Measurements from ENCODE around the gene POLR1D. TPM values are rescaled to one million over a fixed set of nuclear protein-coding genes. Genes with fewer than 3 reads are reported as not detected.

The POLR1D gene, protein sequence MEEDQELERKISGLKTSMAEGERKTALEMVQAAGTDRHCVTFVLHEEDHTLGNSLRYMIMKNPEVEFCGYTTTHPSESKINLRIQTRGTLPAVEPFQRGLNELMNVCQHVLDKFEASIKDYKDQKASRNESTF
- total RNA-seq = 10 to 100 TPM; 47.3 to 91.6 TPM
- 10 to 100 TPM; 74.7 to 92.4 TPM for polyA plus RNA-seq (ENCODE audit: insufficient read length in 2 of 2)
- long read RNA-seq, donor 1, transcript POLR1D-211 (1 exons, 1,634 nt) = minor isoform, 5 of 32 reads
- long read RNA-seq, donor 1, transcript POLR1D-203 (3 exons, 2,036 nt) = minor isoform, 9 of 32 reads
- long read RNA-seq, donor 1, transcript POLR1D-201 (2 exons, 1,166 nt) = major isoform, 17 of 32 reads
- long read RNA-seq, donor 1, partial matches to known transcripts = 0 of 32 reads
- long read RNA-seq, donor 1, other reads (novel, unspliced or antisense) = 0 of 32 reads
- long read RNA-seq, donor 2, transcript POLR1D-201 (2 exons, 1,166 nt) = major isoform, 6 of 17 reads
- long read RNA-seq, donor 2, transcript POLR1D-203 (3 exons, 2,036 nt) = major isoform, 6 of 17 reads
- long read RNA-seq, donor 2, partial matches to known transcripts = 0 of 17 reads
- long read RNA-seq, donor 2, other reads (novel, unspliced or antisense) = 0 of 17 reads
- long read RNA-seq, donor 3, transcript POLR1D-201 (2 exons, 1,166 nt) = major isoform, 13 of 29 reads
- long read RNA-seq, donor 3, transcript POLR1D-203 (3 exons, 2,036 nt) = minor isoform, 12 of 29 reads
- long read RNA-seq, donor 3, partial matches to known transcripts = 0 of 29 reads
- long read RNA-seq, donor 3, other reads (novel, unspliced or antisense) = 0 of 29 reads
- long read RNA-seq, donor 4, transcript POLR1D-203 (3 exons, 2,036 nt) = minor isoform, 30 of 116 reads
- long read RNA-seq, donor 4, transcript POLR1D-201 (2 exons, 1,166 nt) = major isoform, 72 of 116 reads
- long read RNA-seq, donor 4, transcript POLR1D-211 (1 exons, 1,634 nt) = minor isoform, 5 of 116 reads
- long read RNA-seq, donor 4, partial matches to known transcripts = 0 of 116 reads
- long read RNA-seq, donor 4, other reads (novel, unspliced or antisense) = 0 of 116 reads

GRCh38 chr13:27621366-27622101 lies at the start of gene POLR1D:
TSS of gene POLR1D (plus strand) at chr13:27621892. CDS start at chr13:27621984, 92 bp downstream.
- peak in 5 of 6 donors; percentile 53 to 90 (median 61) for DNase-seq (ENCODE audit: low read depth in 4 of 6, low spot score in 6 of 6)
- 0% methylated on average over 65 of the region's 71 CpGs for whole genome bisulfite sequencing (ENCODE audit: insufficient coverage)
- Histone ChIP-seq H3K36me3 (ENCODE audit: control insufficient read depth, insufficient read depth, low read length) (no peaks in the 10 kb centered on the region), H3K9me3 (ENCODE audit: control insufficient read depth, insufficient read depth, low read length) (no peaks in the 10 kb centered on the region), H3K4me3 (ENCODE audit: low read depth, low read length) (peak within 1 kb of the TSS; percentile 80), H3K27me3 (ENCODE audit: control insufficient read depth, insufficient read depth, low read length) (no peaks in the 10 kb centered on the region), H3K4me1 (ENCODE audit: control insufficient read depth, insufficient read depth, low read length) (peaks cover 7% of the 10 kb centered on the region), H3K27ac (ENCODE audit: low read depth, low read length) (peak within 1 kb of the TSS; percentile 93)

DNA sequence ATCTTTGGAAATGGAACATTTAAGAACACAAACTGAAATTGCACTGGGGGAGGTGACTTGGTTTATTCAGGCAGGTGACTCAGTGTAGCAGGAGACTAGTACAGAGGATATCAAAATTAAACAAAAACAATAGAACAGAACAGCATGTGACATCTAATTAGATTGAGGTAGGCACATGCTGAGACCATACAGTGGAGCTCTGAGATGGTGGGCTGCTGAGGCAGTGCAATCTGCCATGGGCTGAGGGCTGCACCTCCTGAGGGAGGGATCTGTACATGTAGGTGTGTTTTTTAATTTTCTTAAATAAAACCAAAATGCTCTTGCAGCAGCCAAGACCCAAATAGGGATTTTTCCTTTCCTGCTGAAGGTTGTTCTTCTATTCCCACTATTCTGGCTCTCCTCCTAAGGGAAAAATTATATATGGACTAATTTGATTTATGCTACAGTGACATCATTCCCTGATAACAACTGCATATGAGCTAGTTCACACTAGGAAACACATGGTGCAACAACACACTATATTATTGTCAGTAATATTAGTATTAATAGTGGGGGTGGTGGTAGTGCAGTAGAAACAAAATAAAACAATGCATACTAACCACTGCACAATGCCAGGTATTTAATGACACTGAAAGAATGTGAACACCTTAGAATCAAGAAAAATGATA lies 49.3 kb upstream of the POLR1D start:
- no peaks in the 10 kb centered on the region for H3K9me3 ChIP-seq (ENCODE audit: control insufficient read depth, insufficient read depth, low read length)
- no peak overlapping the region for H3K4me3 ChIP-seq (ENCODE audit: low read depth, low read length)
- H3K36me3 ChIP-seq (ENCODE audit: control insufficient read depth, insufficient read depth, low read length) = peaks cover 3% of the 10 kb centered on the region
- H3K4me1 ChIP-seq (ENCODE audit: control insufficient read depth, insufficient read depth, low read length) = no peaks in the 10 kb centered on the region
- H3K27ac ChIP-seq (ENCODE audit: low read depth, low read length) = no peak overlapping the region
- peak in 1 of 6 donors; percentile 68 for DNase-seq (ENCODE audit: low read depth in 4 of 6, low spot score in 6 of 6)
- H3K27me3 ChIP-seq (ENCODE audit: control insufficient read depth, insufficient read depth, low read length) = no peaks in the 10 kb centered on the region

DNA sequence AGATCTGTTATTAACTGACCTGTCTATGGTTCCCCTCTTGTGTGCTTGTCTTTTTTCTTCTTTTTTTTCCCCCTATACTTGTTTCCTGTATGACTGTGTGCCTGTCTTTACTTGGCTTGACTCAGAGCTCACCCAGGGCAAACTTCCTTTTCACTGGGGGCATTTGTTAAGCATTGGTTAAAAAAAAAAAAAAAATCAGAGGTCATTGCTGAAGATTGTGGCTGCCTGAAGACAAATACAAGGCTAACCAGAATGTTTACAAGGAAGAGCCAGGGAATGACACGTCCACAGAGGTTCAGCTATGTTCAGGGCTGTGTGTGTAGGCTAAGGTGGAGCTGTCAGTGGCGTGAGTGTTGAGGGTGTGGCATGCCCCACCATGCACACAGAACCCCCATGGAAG lies 48.4 kb upstream of the POLR1D start:
- H3K27me3 ChIP-seq (ENCODE audit: control insufficient read depth, insufficient read depth, low read length) = no peaks in the 10 kb centered on the region
- no peak overlapping the region for H3K27ac ChIP-seq (ENCODE audit: low read depth, low read length)
- no peak for DNase-seq (ENCODE audit: low read depth in 4 of 6, low spot score in 6 of 6)
- H3K36me3 ChIP-seq (ENCODE audit: control insufficient read depth, insufficient read depth, low read length) = peaks cover 3% of the 10 kb centered on the region
- WGBS (ENCODE audit: insufficient coverage) = 86% methylated on average over 1 of the region's 2 CpGs
- no peak overlapping the region for H3K4me3 ChIP-seq (ENCODE audit: low read depth, low read length)
- no peaks in the 10 kb centered on the region for H3K4me1 ChIP-seq (ENCODE audit: control insufficient read depth, insufficient read depth, low read length)
- H3K9me3 ChIP-seq (ENCODE audit: control insufficient read depth, insufficient read depth, low read length) = no peaks in the 10 kb centered on the region

- H3K4me1 ChIP-seq (ENCODE audit: control insufficient read depth, insufficient read depth, low read length) = no peaks in the 10 kb centered on the region
- no peaks in the 10 kb centered on the region for H3K9me3 ChIP-seq (ENCODE audit: control insufficient read depth, insufficient read depth, low read length)
- H3K27me3 ChIP-seq (ENCODE audit: control insufficient read depth, insufficient read depth, low read length) = no peaks in the 10 kb centered on the region
- WGBS (ENCODE audit: insufficient coverage) = no CpG with 5 or more reads among the region's 1 CpG
- no peak overlapping the region for H3K4me3 ChIP-seq (ENCODE audit: low read depth, low read length)
- no peaks in the 10 kb centered on the region for H3K36me3 ChIP-seq (ENCODE audit: control insufficient read depth, insufficient read depth, low read length)
- H3K27ac ChIP-seq (ENCODE audit: low read depth, low read length) = no peak overlapping the region
- no peak for DNase-seq (ENCODE audit: low read depth in 4 of 6, low spot score in 6 of 6)
Observed at GRCh38 chr13:27574661-27575060, 47.0 kb upstream of the POLR1D start.

DNA sequence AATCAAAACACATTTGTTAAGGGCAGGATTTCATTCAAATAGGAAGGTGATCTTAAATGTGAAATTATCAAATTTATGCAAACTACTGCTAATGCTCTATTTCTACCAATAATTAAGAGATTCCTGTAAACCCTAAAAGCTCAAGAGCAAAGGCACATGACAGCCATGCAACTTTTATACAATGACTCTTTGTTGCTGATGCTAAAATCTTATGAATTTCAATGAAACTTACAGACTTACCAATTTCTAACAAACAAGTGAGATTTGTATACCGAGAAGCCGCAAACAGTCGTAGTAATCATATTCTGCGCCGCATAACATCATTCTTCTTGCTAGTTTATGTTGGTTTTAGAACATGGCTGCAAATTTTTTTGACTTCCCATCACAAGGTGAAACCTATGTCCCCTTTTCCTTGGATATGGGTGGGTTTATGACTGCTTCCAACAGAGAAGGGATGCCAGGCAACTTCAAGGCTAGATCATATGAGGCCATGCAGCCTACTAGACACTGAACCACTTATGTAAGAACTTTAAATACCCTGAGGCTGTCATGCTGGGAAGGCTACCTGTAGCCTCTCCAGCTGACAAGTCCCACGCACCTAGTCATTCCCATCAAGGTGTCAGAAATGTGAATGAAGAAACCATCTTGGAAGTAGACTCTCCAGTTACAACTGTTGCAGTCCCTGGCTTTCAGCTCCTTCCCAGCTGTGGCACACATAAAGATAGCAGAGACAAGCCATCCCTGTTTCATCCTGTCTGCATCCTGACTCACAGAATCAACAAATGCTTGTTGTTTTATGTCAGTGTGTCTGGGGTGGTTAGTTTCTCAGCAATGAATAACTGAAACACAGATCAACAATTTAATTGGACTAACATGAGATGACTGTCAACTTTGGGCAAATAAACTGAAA lies 43.3 kb upstream of the POLR1D start:
- peak in 1 of 6 donors; percentile 11 for DNase-seq (ENCODE audit: low read depth in 4 of 6, low spot score in 6 of 6)

DNA sequence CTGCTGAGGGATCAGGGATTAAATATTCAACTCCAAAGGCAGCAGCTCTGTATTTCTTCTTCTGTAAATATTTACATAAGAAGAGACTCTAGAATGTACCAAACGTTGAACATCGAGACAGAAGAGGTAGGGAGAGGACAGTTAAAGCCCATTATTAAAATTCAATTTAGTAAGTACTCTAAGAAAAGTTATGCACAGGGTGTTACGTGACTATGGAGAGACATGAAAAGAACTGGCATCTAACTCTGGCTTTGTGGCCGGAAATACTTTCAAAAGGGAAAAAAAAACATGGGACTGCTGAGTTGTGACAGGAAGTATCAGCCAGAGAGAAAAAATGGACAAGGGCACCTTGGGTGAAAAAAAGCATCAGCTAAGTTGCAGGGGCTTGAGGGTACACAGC lies 38.0 kb upstream of the POLR1D start:
- Histone ChIP-seq H3K4me3 (ENCODE audit: low read depth, low read length) (no peak overlapping the region), H3K4me1 (ENCODE audit: control insufficient read depth, insufficient read depth, low read length) (no peaks in the 10 kb centered on the region), H3K9me3 (ENCODE audit: control insufficient read depth, insufficient read depth, low read length) (no peaks in the 10 kb centered on the region), H3K27ac (ENCODE audit: low read depth, low read length) (no peak overlapping the region), H3K36me3 (ENCODE audit: control insufficient read depth, insufficient read depth, low read length) (no peaks in the 10 kb centered on the region), H3K27me3 (ENCODE audit: control insufficient read depth, insufficient read depth, low read length) (no peaks in the 10 kb centered on the region)
- 79% methylated on average over 2 of the region's 4 CpGs for WGBS (ENCODE audit: insufficient coverage)
- DNase-seq (ENCODE audit: low read depth in 4 of 6, low spot score in 6 of 6) = no peak

More for the DNA sequence above, 43.3 kb upstream of the POLR1D start:
- no peaks in the 10 kb centered on the region for H3K27me3 ChIP-seq (ENCODE audit: control insufficient read depth, insufficient read depth, low read length)
- 100% methylated on average over 1 of the region's 6 CpGs for WGBS (ENCODE audit: insufficient coverage)
- H3K27ac ChIP-seq (ENCODE audit: low read depth, low read length) = peak overlapping the region; percentile 8
- no peaks in the 10 kb centered on the region for H3K9me3 ChIP-seq (ENCODE audit: control insufficient read depth, insufficient read depth, low read length)
- no peak overlapping the region for H3K4me3 ChIP-seq (ENCODE audit: low read depth, low read length)
- no peaks in the 10 kb centered on the region for H3K36me3 ChIP-seq (ENCODE audit: control insufficient read depth, insufficient read depth, low read length)
- no peaks in the 10 kb centered on the region for H3K4me1 ChIP-seq (ENCODE audit: control insufficient read depth, insufficient read depth, low read length)

DNA sequence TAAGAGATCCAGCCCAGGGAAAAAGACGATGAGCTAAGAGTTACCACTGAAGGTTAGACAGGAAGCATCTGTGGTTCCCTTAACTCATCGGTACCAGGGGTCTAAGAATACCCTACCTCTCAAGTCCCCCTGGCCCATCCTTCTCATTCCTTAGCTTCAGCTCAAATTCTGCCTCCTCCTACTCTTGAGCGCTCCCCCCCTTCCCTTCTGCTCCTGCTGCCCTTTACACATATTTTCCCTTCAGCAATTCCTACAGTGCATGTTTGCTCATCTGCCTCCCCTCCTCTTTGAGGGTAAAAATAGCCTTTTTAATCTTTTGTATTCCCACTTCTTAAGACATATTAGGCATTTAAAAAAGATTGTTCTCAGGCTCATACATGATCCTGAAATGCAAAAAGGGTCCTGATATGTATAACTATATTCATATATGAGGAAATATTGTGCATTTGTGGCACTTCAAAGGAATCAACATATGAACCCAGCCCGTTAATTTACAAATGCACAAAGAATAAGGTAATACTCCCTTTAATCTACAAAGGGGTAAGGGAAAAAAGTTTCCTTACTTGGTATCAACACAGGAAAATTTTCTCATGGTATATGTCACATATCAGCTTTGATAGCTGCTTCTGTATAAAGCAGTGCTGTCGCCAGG lies 34.5 kb upstream of the POLR1D start:
- H3K27ac ChIP-seq (ENCODE audit: low read depth, low read length) = no peak overlapping the region

GRCh38 chr13:27588405-27588804 lies 33.3 kb upstream of the POLR1D start:
- no CpG with 5 or more reads among the region's 1 CpG for WGBS (ENCODE audit: insufficient coverage)
- no peaks in the 10 kb centered on the region for H3K36me3 ChIP-seq (ENCODE audit: control insufficient read depth, insufficient read depth, low read length)

More for the DNA sequence above, 34.5 kb upstream of the POLR1D start:
- H3K9me3 ChIP-seq (ENCODE audit: control insufficient read depth, insufficient read depth, low read length) = no peaks in the 10 kb centered on the region
- no peak overlapping the region for H3K4me3 ChIP-seq (ENCODE audit: low read depth, low read length)
- 63% methylated on average over 3 of the region's 5 CpGs for WGBS (ENCODE audit: insufficient coverage)
- no peak for DNase-seq (ENCODE audit: low read depth in 4 of 6, low spot score in 6 of 6)
- H3K4me1 ChIP-seq (ENCODE audit: control insufficient read depth, insufficient read depth, low read length) = no peaks in the 10 kb centered on the region
- no peaks in the 10 kb centered on the region for H3K36me3 ChIP-seq (ENCODE audit: control insufficient read depth, insufficient read depth, low read length)
- H3K27me3 ChIP-seq (ENCODE audit: control insufficient read depth, insufficient read depth, low read length) = no peaks in the 10 kb centered on the region

More at GRCh38 chr13:27588405-27588804, 33.3 kb upstream of the POLR1D start:
- H3K4me3 ChIP-seq (ENCODE audit: low read depth, low read length) = no peak overlapping the region
- no peak overlapping the region for H3K27ac ChIP-seq (ENCODE audit: low read depth, low read length)
- H3K27me3 ChIP-seq (ENCODE audit: control insufficient read depth, insufficient read depth, low read length) = no peaks in the 10 kb centered on the region
- DNase-seq (ENCODE audit: low read depth in 4 of 6, low spot score in 6 of 6) = no peak
- no peaks in the 10 kb centered on the region for H3K9me3 ChIP-seq (ENCODE audit: control insufficient read depth, insufficient read depth, low read length)
- no peaks in the 10 kb centered on the region for H3K4me1 ChIP-seq (ENCODE audit: control insufficient read depth, insufficient read depth, low read length)

Data from spinal cord (tissue), 10 donors.